ENCODE measurements around the gene CDH23. TPM values are rescaled to one million over a fixed set of nuclear protein-coding genes. Genes with fewer than 3 reads are reported as not detected.

The CDH23 gene
- total and polyA plus RNA-seq, 2 donors (not counting 1 experiment from before 2014, with no cell fraction given): 0.37 to 0.89 TPM

- Histone ChIP-seq H3K27me3 (replicated peaks in 1 of 4; ENCODE audit: control extremely low read depth in 1 of 4, control insufficient read depth in 3 of 4, insufficient read depth in 4 of 4, low read length in 3 of 4) (no peaks in the 10 kb centered on the region), H3K4me2 (replicated peaks; ENCODE audit: low read depth, low read length, poor library complexity, severe bottlenecking) (no peak overlapping the region), H3K4me3 (ENCODE audit: control extremely low read depth in 1 of 5, extremely low read depth in 1 of 5, insufficient read depth in 1 of 5, low read depth in 2 of 5, low read length in 4 of 5) (no peak overlapping the region), H3K27ac (ENCODE audit: low read length in 2 of 2) (no peak overlapping the region), H3K79me2 (ENCODE audit: control insufficient read depth, insufficient read depth, low read length) (no peaks in the 10 kb centered on the region), H4K20me1 (ENCODE audit: control insufficient read depth, insufficient read depth, low read length, poor library complexity, severe bottlenecking) (no peaks in the 10 kb centered on the region), H3K9me3 (ENCODE audit: control extremely low read depth in 1 of 3, control insufficient read depth in 2 of 3, insufficient read depth in 1 of 3, low read length in 2 of 3) (peaks cover 0 to 12% (median 0%) of the 10 kb centered on the region in 3 donors), H3K4me1 (ENCODE audit: control insufficient read depth in 2 of 2, insufficient read depth in 2 of 2, low read length in 2 of 2) (no peaks in the 10 kb centered on the region), H3K9ac (ENCODE audit: low read length) (no peak overlapping the region), H3K36me3 (replicated peaks in 1 of 2; ENCODE audit: control extremely low read depth in 1 of 2, control insufficient read depth in 1 of 2, extremely low read depth in 1 of 2, insufficient read depth in 2 of 2, low read length in 1 of 2) (no peaks in the 10 kb centered on the region), H2AFZ (ENCODE audit: insufficient read depth, low read depth, low read length, poor library complexity, severe bottlenecking) (peak overlapping the region; percentile 8)
- H3K9me3 Mint-ChIP-seq (ENCODE audit: insufficient read depth): no peaks in the 10 kb centered on the region
- H3K27ac Mint-ChIP-seq: no peak overlapping the region
- WGBS (ENCODE audit: insufficient coverage): 92% methylated on average over 7 of the region's 10 CpGs
- intact Hi-C loops (cut with micrococcal nuclease): no loop called here
- ChIA-PET CTCF (interaction anchor here (0.9 kb wide), 1 partner anchor 38 kb away, joined by 3 read pairs; no protein-coding TSS in a partner anchor), POLR2A (no interaction called here)
- ATAC-seq (ENCODE audit: low read depth) (no peak), DNase-seq (no peak)
- H3K4me1 Mint-ChIP-seq: no peaks in the 10 kb centered on the region
- TF ChIP-seq EZH2 (IDR thresholded peaks at IDR 0.05; ENCODE audit: borderline replicate concordance, insufficient read depth, low read depth, low read length, poor library complexity, severe bottlenecking): no peak
- H3K4me3 Mint-ChIP-seq: no peak overlapping the region
- H3K27me3 Mint-ChIP-seq: no peaks in the 10 kb centered on the region
Observed at GRCh38 chr10:71531485-71532446, 135.0 kb downstream of the CDH23 start.

GRCh38 chr10:71532878-71533277, 136.2 kb downstream of the CDH23 start:
- Mint-ChIP-seq H3K4me1 (no peaks in the 10 kb centered on the region), H3K27ac (no peak overlapping the region), H3K4me3 (no peak overlapping the region), H3K27me3 (no peaks in the 10 kb centered on the region), H3K9me3 (ENCODE audit: insufficient read depth) (no peaks in the 10 kb centered on the region)
- Histone ChIP-seq H3K27me3 (replicated peaks in 1 of 4; ENCODE audit: control extremely low read depth in 1 of 4, control insufficient read depth in 3 of 4, insufficient read depth in 4 of 4, low read length in 3 of 4) (no peaks in the 10 kb centered on the region), H3K9me3 (ENCODE audit: control extremely low read depth in 1 of 3, control insufficient read depth in 2 of 3, insufficient read depth in 1 of 3, low read length in 2 of 3) (peaks cover 0 to 12% (median 0%) of the 10 kb centered on the region in 3 donors), H3K4me3 (ENCODE audit: control extremely low read depth in 1 of 5, extremely low read depth in 1 of 5, insufficient read depth in 1 of 5, low read depth in 2 of 5, low read length in 4 of 5) (no peak overlapping the region), H3K9ac (ENCODE audit: low read length) (no peak overlapping the region), H3K79me2 (ENCODE audit: control insufficient read depth, insufficient read depth, low read length) (no peaks in the 10 kb centered on the region), H2AFZ (ENCODE audit: insufficient read depth, low read depth, low read length, poor library complexity, severe bottlenecking) (no peak overlapping the region), H3K4me2 (replicated peaks; ENCODE audit: low read depth, low read length, poor library complexity, severe bottlenecking) (no peak overlapping the region), H3K4me1 (ENCODE audit: control insufficient read depth in 2 of 2, insufficient read depth in 2 of 2, low read length in 2 of 2) (no peaks in the 10 kb centered on the region), H3K27ac (ENCODE audit: low read length in 2 of 2) (no peak overlapping the region), H3K36me3 (replicated peaks in 1 of 2; ENCODE audit: control extremely low read depth in 1 of 2, control insufficient read depth in 1 of 2, extremely low read depth in 1 of 2, insufficient read depth in 2 of 2, low read length in 1 of 2) (no peaks in the 10 kb centered on the region), H4K20me1 (ENCODE audit: control insufficient read depth, insufficient read depth, low read length, poor library complexity, severe bottlenecking) (no peaks in the 10 kb centered on the region)
- DNase-seq: no peak
- ChIA-PET CTCF (interaction anchor here (1.2 kb wide), 1 partner anchor 179 kb away, joined by 3 read pairs; no protein-coding TSS in a partner anchor), POLR2A (no interaction called here)
- TF ChIP-seq EZH2 (IDR thresholded peaks at IDR 0.05; ENCODE audit: borderline replicate concordance, insufficient read depth, low read depth, low read length, poor library complexity, severe bottlenecking) (no peak), CTCF (IDR thresholded peaks at IDR 0.05) (no peak)
- no peak for ATAC-seq (ENCODE audit: low read depth)
- 96% methylated on average over 10 of the region's 11 CpGs for WGBS (ENCODE audit: insufficient coverage)
- intact Hi-C loops (cut with micrococcal nuclease): no loop called here
